CD4-positive, alpha-beta T cell (primary cell): ENCODE results near the gene MKNK2. TPM values are rescaled to one million over a fixed set of nuclear protein-coding genes. Genes with fewer than 3 reads are reported as not detected.

Source experiments
- ATAC-seq: fragments of 200-7000 bp; cut with Tn5 transposase; one replicate; pipeline ENCODE4 v1.10.0; 2022; ENCODE audit warnings: mild to moderate bottlenecking; ENCODE audit not compliant: poor library complexity
- CTCF ChIA-PET: fragments of 350-600 bp; sonication (Branson Sonifier 250); formaldehyde crosslinking; loops from one replicate; lab custom pipeline; 2021; ENCODE audit warnings: antibody characterized with exemption, inconsistent platforms; lab: Charles Lee
- POLR2A ChIA-PET: fragments of 350-600 bp; sonication (Branson Sonifier 250); formaldehyde crosslinking; loops from one replicate; lab custom pipeline; 2021; ENCODE audit warnings: antibody characterized with exemption, inconsistent platforms; lab: Charles Lee
- DNase-seq, 14 experiments: peaks; one replicate each; pipeline ENCODE4 v3.0.0-alpha.2; 2013 to 2020; ENCODE audit warnings: mixed read lengths in 2 of 14
- H3K27ac ChIP-seq, 2 donors: one replicate each; pipeline versions ENCODE4 v1.5.1 to v1.7.0; 2013; ENCODE audit warnings: low read length in 2 of 2, low read depth in 1 of 2, mild to moderate bottlenecking in 1 of 2
- H3K27me3 ChIP-seq, 2 experiments: 1 replicate in 1 of 2; 2 replicates in 1 of 2; pipeline versions ENCODE4 v1.6.1 to v1.7.0; 2013; ENCODE audit warnings: low read length in 2 of 2, control low read depth in 1 of 2, mild to moderate bottlenecking in 1 of 2, moderate library complexity in 1 of 2; ENCODE audit not compliant: insufficient read depth in 2 of 2, control insufficient read depth in 1 of 2
- H3K36me3 ChIP-seq: one replicate; pipeline ENCODE4 v1.6.1; 2013; ENCODE audit warnings: low read length, control low read depth; ENCODE audit not compliant: insufficient read depth
- H3K4me1 ChIP-seq: one replicate; pipeline ENCODE4 v1.6.1; 2013; ENCODE audit warnings: low read length, control low read depth; ENCODE audit not compliant: insufficient read depth
- H3K4me3 ChIP-seq: one replicate; pipeline ENCODE4 v1.5.1; 2013; ENCODE audit warnings: mild to moderate bottlenecking, low read length, moderate library complexity
- H3K9me3 ChIP-seq, 2 experiments: 1 replicate in 1 of 2; 2 replicates in 1 of 2; pipeline versions ENCODE4 v1.6.1 to v1.7.0; 2013; ENCODE audit warnings: low read length in 2 of 2, mild to moderate bottlenecking in 2 of 2, control low read depth in 1 of 2, moderate library complexity in 1 of 2; ENCODE audit not compliant: control insufficient read depth in 1 of 2, insufficient read depth in 1 of 2
- H3K27ac Mint-ChIP-seq: one replicate; pipeline ENCODE4 v1.8.0; 2020; ENCODE audit warnings: mixed read lengths
- H3K27me3 Mint-ChIP-seq: one replicate; pipeline ENCODE4 v1.8.0; 2021; ENCODE audit warnings: mixed read lengths
- H3K36me3 Mint-ChIP-seq: one replicate; pipeline ENCODE4 v1.8.0; 2021; ENCODE audit warnings: low read depth, mixed read lengths
- H3K4me1 Mint-ChIP-seq: one replicate; pipeline ENCODE4 v1.8.0; 2021; ENCODE audit warnings: low read depth, mixed read lengths
- H3K4me3 Mint-ChIP-seq: one replicate; pipeline ENCODE4 v1.8.0; 2020; ENCODE audit warnings: mild to moderate bottlenecking, mixed read lengths
- H3K9me3 Mint-ChIP-seq: one replicate; pipeline ENCODE4 v1.8.0; 2020; ENCODE audit warnings: mixed read lengths
- intact Hi-C, 2 experiments: fragments of 100-400 bp; cut with DNase I in 1 of 2; cut with micrococcal nuclease in 1 of 2; formaldehyde crosslinking; loops; one replicate each; pipeline versions ENCODE4 v1.15.1 to v1.9.0; 2023 to 2025; cut with DNase I, micrococcal nuclease
- total RNA-seq, 174 experiments: library from RNA in 2 of 174; stranded (reverse) in 2 of 174; gene quantifications; one replicate each; pipeline ENCODE4 v1.2.3 and lab custom pipeline; 2021 to 2026
- TF ChIP-seq, protein P1 (sequence below): fragments of 200-600 bp; IDR thresholded peaks from one replicate; pipeline ENCODE4 v1.8.0; 2022; ENCODE audit warnings: antibody characterized with exemption, mild to moderate bottlenecking

The MKNK2 gene
- total RNA-seq, 2 experiments from 2014 or later: 325 to 347 TPM

DNA sequence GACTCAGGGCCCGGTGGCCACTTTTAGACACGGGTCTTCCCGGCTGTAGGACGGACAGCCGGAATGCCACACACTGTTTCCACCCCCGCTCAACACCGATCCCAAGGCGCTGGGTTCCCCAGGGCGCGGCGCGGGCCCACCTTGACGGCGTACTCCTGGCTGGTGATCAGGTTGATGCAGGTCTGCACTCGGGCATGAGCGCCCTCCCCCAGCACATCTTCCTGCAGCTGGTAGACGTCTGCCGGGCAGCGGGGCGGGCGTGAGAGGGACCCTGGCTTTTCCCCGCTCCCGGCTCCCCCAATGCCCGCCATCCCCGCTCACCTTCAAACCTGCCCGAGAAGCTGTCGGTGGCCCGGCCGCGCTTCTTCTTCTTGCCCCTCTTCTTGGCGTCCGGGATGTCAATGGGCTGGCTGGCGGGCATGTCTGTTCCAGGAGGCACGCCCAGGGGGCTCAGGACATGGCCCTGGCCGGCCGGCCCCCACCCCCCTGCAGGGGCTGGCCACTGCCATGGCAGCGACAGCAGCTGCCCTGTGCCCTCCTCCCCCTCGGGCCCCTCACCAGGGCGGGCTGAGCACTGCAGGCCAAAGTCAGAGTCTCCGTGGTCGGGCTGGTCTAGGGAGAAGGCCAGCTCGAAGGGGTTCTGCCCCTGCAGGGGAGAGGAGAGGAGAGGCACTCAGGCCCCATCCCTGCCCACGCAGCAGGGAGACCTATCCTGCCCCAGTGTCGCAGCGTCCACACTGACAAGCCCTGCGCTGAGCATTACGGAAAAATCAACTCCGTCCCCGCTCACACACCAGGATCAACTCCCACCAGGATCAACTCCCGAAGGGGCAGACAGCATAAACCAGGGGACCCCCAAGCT is 4.8 kb downstream of the MKNK2 start:
- peaks cover 57% of the 10 kb centered on the region for H3K36me3 Mint-ChIP-seq
- TF ChIP-seq, protein P1, sequence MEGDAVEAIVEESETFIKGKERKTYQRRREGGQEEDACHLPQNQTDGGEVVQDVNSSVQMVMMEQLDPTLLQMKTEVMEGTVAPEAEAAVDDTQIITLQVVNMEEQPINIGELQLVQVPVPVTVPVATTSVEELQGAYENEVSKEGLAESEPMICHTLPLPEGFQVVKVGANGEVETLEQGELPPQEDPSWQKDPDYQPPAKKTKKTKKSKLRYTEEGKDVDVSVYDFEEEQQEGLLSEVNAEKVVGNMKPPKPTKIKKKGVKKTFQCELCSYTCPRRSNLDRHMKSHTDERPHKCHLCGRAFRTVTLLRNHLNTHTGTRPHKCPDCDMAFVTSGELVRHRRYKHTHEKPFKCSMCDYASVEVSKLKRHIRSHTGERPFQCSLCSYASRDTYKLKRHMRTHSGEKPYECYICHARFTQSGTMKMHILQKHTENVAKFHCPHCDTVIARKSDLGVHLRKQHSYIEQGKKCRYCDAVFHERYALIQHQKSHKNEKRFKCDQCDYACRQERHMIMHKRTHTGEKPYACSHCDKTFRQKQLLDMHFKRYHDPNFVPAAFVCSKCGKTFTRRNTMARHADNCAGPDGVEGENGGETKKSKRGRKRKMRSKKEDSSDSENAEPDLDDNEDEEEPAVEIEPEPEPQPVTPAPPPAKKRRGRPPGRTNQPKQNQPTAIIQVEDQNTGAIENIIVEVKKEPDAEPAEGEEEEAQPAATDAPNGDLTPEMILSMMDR: no peak
- ChIA-PET CTCF (no interaction called here), POLR2A (interaction anchor here (0.5 to 0.7 kb wide), 3 partner anchors 13 to 50 kb away, joined by 3 to 4 read pairs (median 4); partner anchors contain the start of gene MOB3A)
- peaks cover 71% of the 10 kb centered on the region for H3K36me3 ChIP-seq
- H3K27me3 Mint-ChIP-seq: no peaks in the 10 kb centered on the region
- no peak for ATAC-seq
- H3K4me3 Mint-ChIP-seq: no peak overlapping the region
- H3K4me3 ChIP-seq: no peak overlapping the region
- no peaks in the 10 kb centered on the region for H3K27me3 ChIP-seq
- peak overlapping the region; percentile 73 for H3K27ac Mint-ChIP-seq
- DNase-seq: peak in 1 of 14 experiments; percentile 31
- peaks cover 34% of the 10 kb centered on the region for H3K4me1 Mint-ChIP-seq
- intact Hi-C loops: no loop called here
- no peaks in the 10 kb centered on the region for H3K9me3 Mint-ChIP-seq
- H3K4me1 ChIP-seq: peaks cover 88% of the 10 kb centered on the region
- peak overlapping the region in 1 of 2 donors; percentile 83 for H3K27ac ChIP-seq
- no peaks in the 10 kb centered on the region for H3K9me3 ChIP-seq

DNA sequence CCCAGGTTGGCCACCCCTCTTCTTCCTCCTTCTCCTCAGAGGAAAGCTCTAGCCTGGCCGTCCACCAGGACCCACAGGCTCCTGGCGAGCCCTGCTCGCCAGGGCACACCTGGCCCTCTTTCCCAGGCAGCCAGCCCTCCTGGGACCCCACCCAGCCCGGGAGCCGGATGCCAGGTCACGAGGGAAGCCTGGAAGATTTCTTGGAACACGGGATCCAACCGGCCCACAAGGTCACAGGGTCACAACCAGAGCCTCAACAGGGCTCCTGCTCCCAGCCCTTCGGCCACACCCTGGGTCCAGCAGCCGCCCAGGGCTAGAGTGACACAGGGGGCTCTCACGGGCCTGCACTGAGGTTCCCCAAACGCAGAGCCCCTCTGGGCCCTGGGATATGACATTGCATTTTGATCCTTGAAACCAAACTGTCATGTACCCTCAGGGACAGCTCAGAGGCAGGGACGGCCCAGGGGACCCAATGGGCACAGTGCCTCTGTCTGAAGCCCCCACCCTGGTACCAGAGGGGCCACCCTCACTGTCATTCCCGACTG is 5.5 kb downstream of the MKNK2 start:
- H3K27me3 ChIP-seq: no peaks in the 10 kb centered on the region
- peak overlapping the region in 1 of 2 donors; percentile 83 for H3K27ac ChIP-seq
- H3K4me1 Mint-ChIP-seq: peaks cover 34% of the 10 kb centered on the region
- ChIA-PET CTCF (no interaction called here), POLR2A (no interaction called here)
- peaks cover 57% of the 10 kb centered on the region for H3K36me3 Mint-ChIP-seq
- no peaks in the 10 kb centered on the region for H3K9me3 Mint-ChIP-seq
- H3K9me3 ChIP-seq: no peaks in the 10 kb centered on the region
- DNase-seq: peak in 1 of 14 experiments; percentile 23
- H3K4me3 Mint-ChIP-seq: no peak overlapping the region
- TF ChIP-seq, protein P1: no peak
- H3K27ac Mint-ChIP-seq: peak overlapping the region; percentile 97
- no peaks in the 10 kb centered on the region for H3K27me3 Mint-ChIP-seq
- H3K4me3 ChIP-seq: no peak overlapping the region
- H3K4me1 ChIP-seq: peaks cover 95% of the 10 kb centered on the region
- ATAC-seq: no peak
- intact Hi-C loops: no loop called here
- H3K36me3 ChIP-seq: peaks cover 78% of the 10 kb centered on the region

DNA sequence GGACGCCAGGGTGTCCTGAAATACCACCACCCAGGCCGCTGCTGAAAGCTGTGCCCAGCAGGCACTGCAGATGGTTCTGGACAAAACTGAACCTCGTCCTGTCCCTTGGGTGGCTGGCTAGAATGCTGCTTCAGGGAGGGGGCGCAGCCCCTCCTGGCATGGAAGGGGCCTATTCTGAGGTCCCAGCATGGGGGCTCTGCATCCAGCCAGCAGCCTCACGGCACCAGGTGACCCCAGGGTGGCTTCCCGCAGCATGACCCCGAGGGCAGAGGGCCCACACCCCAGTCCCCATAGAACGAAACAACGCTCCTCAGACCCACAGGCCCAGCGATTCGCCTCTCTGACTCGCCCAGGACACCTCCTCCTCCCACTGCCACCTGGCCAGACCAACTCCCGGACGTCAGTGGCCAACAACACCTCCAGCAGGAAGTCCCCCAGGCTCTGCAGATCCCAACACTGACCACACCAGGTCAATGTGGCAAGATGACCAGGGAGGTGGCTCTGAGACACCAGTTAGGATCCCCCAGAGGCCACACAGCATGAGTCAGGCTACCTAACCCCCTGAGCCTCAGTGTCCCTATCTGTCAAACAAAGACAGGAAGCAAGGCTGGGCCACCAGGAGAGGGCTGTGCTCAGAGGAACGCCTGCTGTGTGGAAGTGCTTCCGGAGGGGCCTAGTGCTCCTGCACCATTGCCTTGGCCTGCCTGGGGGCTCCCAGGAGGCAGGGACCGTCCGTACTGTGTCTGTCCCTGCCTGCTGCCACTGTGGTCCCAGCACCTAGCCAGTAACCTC is 6.1 kb downstream of the MKNK2 start:
- H3K4me1 Mint-ChIP-seq: peaks cover 31% of the 10 kb centered on the region

More for the DNA sequence above, 6.1 kb downstream of the MKNK2 start:
- Mint-ChIP-seq H3K27ac (peak overlapping the region; percentile 97), H3K4me3 (peak overlapping the region; percentile 66), H3K9me3 (no peaks in the 10 kb centered on the region), H3K36me3 (peaks cover 54% of the 10 kb centered on the region), H3K27me3 (no peaks in the 10 kb centered on the region)
- intact Hi-C loops: no loop called here
- no peak overlapping the region for H3K4me3 ChIP-seq
- TF ChIP-seq, protein P1: no peak
- no peaks in the 10 kb centered on the region for H3K9me3 ChIP-seq
- DNase-seq (peak in 1 of 14 experiments; percentile 33), ATAC-seq (no peak)
- CTCF ChIA-PET: interaction anchor here (1.1 kb wide), 1 partner anchor 25 kb away, joined by 7 read pairs; no protein-coding TSS in a partner anchor
- H3K27me3 ChIP-seq: no peaks in the 10 kb centered on the region
- POLR2A ChIA-PET: interaction anchor here (1.9 kb wide), 1 partner anchor 13 kb away, joined by 5 read pairs; no protein-coding TSS in a partner anchor
- H3K4me1 ChIP-seq: peaks cover 98% of the 10 kb centered on the region
- peak overlapping the region; percentile 47 to 53 for H3K27ac ChIP-seq
- H3K36me3 ChIP-seq: peaks cover 84% of the 10 kb centered on the region
